GM21515 (cell line): ENCODE data around the gene POSTN.

Experiments
- ATAC-seq: cut with Tn5 transposase; IDR thresholded peaks from one replicate; pipeline ENCODE4 v1.9.1; 2021; ENCODE audit not compliant: unreplicated experiment

Gene POSTN

GRCh38 chr13:37526710-37527473, 71.7 kb downstream of the POSTN start:
- ATAC-seq = no peak

DNA sequence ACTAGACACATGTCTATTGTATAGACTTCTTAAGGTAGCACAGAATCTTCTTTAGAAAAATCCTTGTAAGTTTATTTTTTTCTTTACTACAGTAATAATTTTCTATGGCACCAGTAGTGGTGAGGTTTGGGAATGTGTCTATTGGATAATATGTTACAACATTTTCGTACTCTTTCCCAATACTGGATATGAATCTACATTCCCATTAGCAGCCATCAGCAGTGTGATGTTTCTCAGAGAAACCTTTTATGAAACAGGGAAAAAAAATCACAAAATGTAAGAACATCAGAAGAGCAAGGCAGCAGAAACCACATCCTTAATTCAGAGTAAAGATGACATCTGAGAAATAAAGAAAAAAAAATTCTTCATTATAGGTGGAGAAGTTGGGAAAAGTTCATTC, 83.3 kb downstream of the POSTN start:
- ATAC-seq = no peak
